Measurements from ENCODE around the gene TMEM30A.

The TMEM30A gene

GRCh38 chr6:75217193-75217592, 67.4 kb downstream of the TMEM30A start:
- no peak for DNase-seq (ENCODE audit: low read depth in 2 of 2)

- DNase-seq (ENCODE audit: low read depth in 2 of 2): no peak
These were observed 69.3 kb downstream of the TMEM30A start for GRCh38 chr6:75215291-75215690.

GRCh38 chr6:75213732-75214131, 70.9 kb downstream of the TMEM30A start:
- no peak for DNase-seq (ENCODE audit: low read depth in 2 of 2)

- DNase-seq (ENCODE audit: low read depth in 2 of 2): no peak
These were observed 71.5 kb downstream of the TMEM30A start for GRCh38 chr6:75213112-75213511.

GRCh38 chr6:75211920-75212590, 72.5 kb downstream of the TMEM30A start:
- no peak for DNase-seq (ENCODE audit: low read depth in 2 of 2)

- DNase-seq (ENCODE audit: low read depth in 2 of 2): peak in 1 of 2 donors; percentile 19
These were observed 73.5 kb downstream of the TMEM30A start for GRCh38 chr6:75210885-75211739.

- DNase-seq (ENCODE audit: low read depth in 2 of 2): no peak
These were observed 75.3 kb downstream of the TMEM30A start for GRCh38 chr6:75209184-75209723.

- peak; percentile 60 to 64 for DNase-seq (ENCODE audit: low read depth in 2 of 2)
These were observed 76.1 kb downstream of the TMEM30A start for GRCh38 chr6:75208298-75209183.

GRCh38 chr6:75206576-75207342, 77.8 kb downstream of the TMEM30A start:
- DNase-seq (ENCODE audit: low read depth in 2 of 2): no peak

GRCh38 chr6:75205776-75206575, 78.6 kb downstream of the TMEM30A start, which contains the start of gene COL12A1:
TSS of gene COL12A1 (minus strand) at chr6:75206053. CDS start at chr6:75202792, 3,261 bp downstream.
- DNase-seq (ENCODE audit: low read depth in 2 of 2): no peak

GRCh38 chr6:75204959-75205775, 79.4 kb downstream of the TMEM30A start:
- no peak for DNase-seq (ENCODE audit: low read depth in 2 of 2)

GRCh38 chr6:75204217-75204958, 80.2 kb downstream of the TMEM30A start:
- no peak for DNase-seq (ENCODE audit: low read depth in 2 of 2)

- no peak for DNase-seq (ENCODE audit: low read depth in 2 of 2)
These were observed 80.9 kb downstream of the TMEM30A start for GRCh38 chr6:75203721-75204120.

Measured in stimulated activated CD8-positive, alpha-beta memory T cell treated with anti-CD3 and anti-CD28 coated beads, Interleukin-7, amount 100 ng/mL, for 1 hour (primary cell).